ENCODE results near the gene ATOH7.
"Not testable (repeated sequence)": the region's sequence is repeated elsewhere in the genome, so short reads cannot be mapped to it uniquely, and the experiment has no call there.

ATOH7 gene

GRCh38 chr10:68235581-68235980 is 3.7 kb upstream of the ATOH7 start:
- no peak for DNase-seq

- no peak for DNase-seq
Measured at GRCh38 chr10:68235111-68235510, 3.2 kb upstream of the ATOH7 start.

DNA sequence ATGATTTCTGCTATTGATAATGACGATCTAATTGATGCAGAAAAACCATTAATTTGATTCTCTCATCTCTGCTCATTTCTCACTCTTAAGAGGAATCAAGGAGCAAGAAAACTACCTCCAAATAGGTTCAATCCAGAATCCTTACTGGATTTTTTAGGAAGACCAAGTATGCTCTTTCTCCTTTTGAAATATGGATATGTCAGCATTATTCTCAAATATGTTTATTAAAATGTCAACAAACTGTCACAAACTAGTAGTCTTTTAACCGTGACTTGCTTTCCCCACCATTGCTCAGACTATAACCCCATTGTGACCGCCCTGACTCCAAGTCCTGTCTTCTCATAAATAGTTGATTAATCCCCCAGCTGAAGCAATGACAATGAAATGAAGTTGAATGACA is 1.1 kb upstream of the ATOH7 start:
- no peak for DNase-seq

DNA sequence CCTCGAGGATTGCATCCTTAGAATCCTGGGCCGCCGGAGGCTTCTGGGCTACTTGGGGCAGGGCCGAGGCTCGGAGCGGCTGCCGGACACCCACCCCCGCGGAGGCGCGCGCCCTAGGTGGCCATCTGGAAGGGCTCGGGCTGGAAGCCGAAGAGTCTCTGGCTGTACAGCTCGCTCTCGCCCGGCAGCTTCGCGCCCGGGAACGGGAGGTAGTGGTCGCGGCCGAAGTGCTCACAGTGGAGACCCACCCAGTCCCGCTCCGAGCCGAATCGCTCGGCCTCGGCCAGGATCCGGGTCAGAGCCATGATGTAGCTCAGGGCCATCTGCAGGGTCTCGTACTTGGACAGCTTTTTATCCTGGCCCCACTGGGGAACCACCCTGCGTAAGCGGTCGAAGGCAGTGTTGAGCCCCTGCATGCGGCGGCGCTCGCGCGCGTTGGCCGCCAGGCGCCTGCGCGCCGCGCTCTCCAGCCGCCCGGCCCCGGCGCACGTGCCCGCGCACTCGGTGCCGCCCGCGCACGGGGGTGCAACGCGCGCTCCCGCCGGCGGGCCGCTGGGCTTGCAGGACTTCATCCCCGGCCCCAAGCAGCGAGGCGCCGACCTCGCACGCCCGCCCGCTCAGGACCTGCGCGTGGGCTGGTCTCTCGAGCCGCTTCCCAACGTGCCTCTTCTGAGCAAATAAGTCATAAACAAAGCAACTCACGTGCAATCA is 652 bp downstream of the ATOH7 start:
- no peak for DNase-seq

DNA sequence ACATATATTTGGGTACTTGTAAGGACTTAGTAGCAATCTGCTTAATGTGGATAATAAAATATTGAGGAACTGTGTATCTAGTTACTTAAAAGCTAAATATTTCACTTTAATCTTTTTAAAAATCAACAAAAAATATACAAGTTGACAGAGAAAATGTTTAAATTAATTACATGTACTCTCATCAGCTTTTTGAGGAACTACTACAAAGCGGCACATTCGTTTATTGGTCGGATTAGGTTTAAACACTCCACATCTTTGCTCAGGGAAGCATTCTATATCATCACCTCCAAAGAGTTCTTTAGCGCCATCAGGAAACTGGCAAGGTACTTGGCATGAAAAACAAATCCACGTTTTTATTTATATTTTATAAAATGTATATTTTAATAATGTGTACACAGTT is 1.6 kb downstream of the ATOH7 start:
- DNase-seq = no peak

GRCh38 chr10:68224810-68225209 is 7.1 kb downstream of the ATOH7 start:
- DNase-seq = no peak

GRCh38 chr10:68223535-68224165 is 8.3 kb downstream of the ATOH7 start:
- DNase-seq = no peak

DNA sequence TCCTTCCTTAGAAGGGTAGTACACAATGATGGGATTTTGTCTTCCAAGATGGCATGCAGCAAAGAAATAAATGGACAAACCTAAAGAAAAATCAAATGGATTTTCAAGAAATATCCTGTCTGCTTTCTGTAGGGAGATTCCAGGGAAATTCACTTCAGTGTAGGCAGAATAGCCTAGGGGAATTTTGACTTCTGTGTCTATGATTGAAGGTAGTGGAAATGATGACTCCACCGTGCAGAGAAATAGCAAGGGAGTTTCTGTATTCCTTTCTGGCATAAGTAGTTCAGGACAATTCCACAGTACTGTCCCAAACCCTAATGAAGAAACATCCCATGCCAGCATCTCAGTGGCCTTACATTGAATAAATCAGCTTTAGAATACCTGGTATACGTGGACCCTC is 9.5 kb downstream of the ATOH7 start:
- DNase-seq = no peak

DNA sequence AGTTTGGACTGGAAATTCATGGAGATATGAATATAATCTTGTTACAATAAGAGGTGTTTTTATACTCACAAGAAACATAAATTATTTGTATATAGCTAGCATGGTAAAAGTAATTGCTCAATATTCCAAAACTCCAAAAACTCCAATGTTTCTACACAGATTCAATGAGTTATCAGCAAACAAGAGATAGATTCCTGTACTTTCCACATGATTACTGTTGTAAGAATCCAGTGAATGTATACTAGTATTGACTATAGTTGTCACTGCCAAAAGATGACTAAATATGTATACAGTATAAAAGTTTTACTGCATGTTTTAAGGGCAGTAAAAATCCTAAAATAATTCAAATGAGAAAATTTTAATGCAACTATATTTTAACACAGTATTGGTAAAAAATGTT is 10.7 kb downstream of the ATOH7 start:
- no peak for DNase-seq

DNA sequence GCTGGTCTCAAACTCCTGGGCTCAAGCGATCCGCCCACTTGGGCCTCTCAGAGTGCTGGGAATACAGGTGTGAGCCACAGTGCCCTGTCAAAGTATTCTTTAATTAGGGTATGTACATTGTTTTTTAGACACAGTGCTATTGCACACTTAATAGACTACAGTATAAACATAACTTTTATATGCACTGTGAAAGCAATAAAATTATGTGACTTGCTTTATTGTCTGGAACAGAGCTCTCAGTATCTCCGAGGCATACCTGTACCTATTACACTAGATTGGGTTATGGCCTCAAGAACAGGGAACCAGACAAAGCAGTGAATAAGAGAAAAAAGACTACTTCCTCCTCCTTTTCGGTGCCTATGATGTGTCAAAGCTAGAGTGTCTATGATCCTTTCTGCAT is 13.1 kb downstream of the ATOH7 start:
- DNase-seq = no peak

DNA sequence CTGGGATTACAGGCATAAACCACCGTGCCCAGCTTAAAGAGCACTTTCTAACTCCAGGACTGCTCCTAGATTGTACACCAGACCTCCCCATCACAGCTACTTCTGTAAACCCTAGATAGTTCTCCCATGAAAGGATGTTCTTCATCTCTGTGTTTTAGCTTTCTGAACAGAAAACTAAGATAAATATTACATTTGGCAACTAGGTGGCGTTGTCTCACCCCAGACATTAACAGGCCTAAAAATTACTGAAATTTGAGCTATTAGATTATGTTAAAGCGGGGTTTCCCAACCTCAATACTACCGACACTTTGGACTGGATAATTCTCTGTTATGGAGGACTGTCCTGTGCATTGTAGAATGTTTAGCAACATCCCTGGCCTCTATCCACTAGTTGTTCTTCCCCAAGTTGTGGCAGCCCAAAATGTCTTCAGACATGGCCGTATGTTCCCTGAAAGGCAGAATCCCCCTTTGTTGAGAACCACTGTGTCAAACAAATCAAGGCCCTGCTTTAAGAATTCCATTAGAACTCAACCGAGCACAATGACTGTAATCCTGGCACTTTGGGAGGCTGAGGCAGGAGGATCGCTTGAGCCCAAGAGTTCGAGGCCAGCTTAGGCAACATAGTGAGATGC is 19.1 kb downstream of the ATOH7 start:
- DNase-seq = no peak

DNA sequence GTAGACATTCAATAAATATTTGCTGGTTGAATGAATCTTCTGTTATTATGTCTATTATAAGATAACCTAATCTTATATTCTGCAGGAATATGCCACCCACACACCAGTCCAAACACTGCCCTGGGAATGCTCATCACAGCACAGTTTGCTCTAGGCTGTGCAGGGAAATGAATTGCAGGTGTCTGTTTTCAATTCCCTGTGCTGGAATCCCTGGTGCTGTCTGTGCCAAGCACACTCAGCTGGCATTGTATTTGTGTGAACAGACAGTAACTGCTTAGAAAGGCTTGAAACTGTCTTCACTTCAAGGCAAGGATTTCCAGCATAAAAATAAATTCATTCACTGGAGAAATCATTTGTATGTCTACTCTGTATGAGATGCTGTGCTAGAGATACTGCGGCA is 20.2 kb downstream of the ATOH7 start:
- DNase-seq = no peak

GRCh38 chr10:68208424-68209042 is 23.4 kb downstream of the ATOH7 start:
- no peak for DNase-seq

DNA sequence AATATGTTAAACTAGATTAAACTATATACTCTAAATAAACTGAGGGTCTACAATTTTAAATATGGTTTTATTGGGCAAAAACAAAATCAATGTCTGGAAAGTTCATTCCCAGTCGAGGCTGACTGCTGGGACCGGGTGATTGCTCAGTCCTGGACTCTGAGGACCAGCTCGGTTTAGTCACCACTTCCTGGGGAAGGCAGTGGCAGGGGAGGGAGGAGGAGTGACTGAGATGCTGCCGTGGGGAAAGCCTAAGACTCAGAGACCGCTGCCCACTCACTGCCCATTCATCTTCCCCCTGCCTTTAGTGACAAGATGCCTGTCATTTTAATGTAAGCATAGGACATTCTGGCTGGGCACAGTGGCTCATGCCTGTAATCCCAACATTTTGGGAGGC is 29.0 kb downstream of the ATOH7 start:
- DNase-seq = no peak

DNA sequence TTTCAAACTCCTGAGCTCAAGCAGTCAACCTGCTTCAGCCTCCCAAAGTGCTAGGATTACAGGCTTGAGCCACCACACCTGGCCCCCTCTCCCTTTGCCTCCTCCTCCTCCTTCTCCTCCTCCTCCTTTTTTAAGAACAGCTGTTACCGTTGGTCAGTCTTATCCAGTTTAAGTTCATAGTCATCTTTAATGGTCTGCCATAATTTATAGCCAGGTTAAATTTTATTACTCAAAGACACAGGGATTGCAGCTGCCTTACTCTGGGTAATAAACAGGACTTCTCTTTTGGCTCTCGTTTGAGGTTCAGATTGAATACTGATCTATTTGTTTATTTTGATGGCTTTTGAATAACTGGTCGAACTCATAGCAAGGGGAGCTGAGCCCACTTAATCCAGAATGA is 35.2 kb downstream of the ATOH7 start:
- DNase-seq = no peak

GRCh38 chr10:68195776-68196175 is 36.1 kb downstream of the ATOH7 start:
- DNase-seq = not testable (repeated sequence)

DNA sequence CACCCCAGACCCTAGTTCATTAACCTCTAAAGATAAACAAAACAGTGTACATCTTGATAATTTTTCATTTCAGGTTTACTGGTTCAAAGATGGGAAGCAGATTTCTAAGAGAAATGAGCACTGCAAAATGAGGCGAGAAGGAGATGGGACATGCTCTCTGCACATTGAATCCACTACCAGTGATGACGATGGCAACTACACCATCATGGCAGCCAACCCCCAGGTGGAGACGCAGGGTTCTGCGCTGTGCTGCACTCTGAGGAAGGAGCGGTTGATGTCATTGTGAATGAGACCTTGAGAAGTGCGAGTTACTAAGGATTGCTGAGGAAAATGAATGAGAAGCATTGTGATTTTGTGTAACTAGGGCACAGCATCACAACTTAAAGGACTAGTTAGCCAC is 37.6 kb downstream of the ATOH7 start:
- DNase-seq = no peak

GRCh38 chr10:68192113-68192512 is 39.8 kb downstream of the ATOH7 start:
- DNase-seq = no peak

GRCh38 chr10:68188835-68189234 is 43.1 kb downstream of the ATOH7 start:
- DNase-seq = no peak

DNA sequence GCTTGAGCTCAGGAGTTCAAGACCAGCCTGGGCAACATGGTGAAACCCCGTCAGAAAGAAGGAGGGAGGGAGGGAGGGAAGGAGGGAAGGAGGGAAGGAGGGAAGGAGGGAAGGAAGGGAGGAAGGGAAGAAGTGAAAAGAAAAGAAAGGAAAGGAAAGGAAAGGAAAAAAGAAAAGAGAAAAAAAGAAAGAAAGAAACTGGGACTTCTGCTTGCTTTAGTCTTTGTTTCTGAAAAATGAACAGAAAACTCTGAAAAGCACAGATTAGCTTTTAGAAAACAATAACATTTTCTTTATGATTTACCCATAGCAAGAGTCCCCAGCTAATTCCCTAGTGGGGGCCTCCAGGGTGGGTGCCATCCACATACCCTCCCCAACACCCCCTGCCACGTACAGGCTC is 46.8 kb downstream of the ATOH7 start:
- no peak for DNase-seq

DNA sequence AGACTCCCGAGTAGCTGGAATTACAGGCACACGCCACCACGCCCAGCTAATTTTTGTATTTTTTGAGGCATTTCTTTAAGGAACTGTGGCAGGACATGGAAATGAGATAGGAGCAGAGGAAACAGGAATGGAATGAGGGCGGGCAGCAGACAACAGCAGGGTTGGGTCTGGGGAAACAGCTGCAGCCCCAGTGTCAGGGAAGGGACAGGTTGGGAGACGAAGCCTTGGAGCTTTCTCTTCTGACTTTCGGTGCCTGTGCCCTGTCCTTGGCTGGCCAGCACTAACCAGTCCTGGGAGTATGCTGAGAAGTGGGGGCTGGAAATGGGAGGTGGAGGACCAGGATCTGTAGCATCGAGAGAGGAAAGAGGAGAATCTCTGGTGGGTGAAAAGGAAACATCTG is 47.4 kb downstream of the ATOH7 start:
- no peak for DNase-seq

Data from effector CD8-positive, alpha-beta T cell (primary cell).